ENCODE results near the gene IL19.

Gene IL19

GRCh38 chr1:206745301-206745700 lies 25.3 kb upstream of the IL19 start:
- no peaks in the 10 kb centered on the region for H3K27me3 ChIP-seq (ENCODE audit: insufficient read depth, low read length, poor library complexity)
- TF ChIP-seq CTCF (IDR thresholded peaks at IDR 0.05; ENCODE audit: borderline replicate concordance, extremely low read depth, low read length, poor library complexity, severe bottlenecking) (no peak), EZH2 (IDR thresholded peaks at IDR 0.05; ENCODE audit: borderline replicate concordance, low read depth, low read length, severe bottlenecking) (no peak)
- H3K36me3 ChIP-seq (ENCODE audit: insufficient read depth, low read length), result no peaks in the 10 kb centered on the region
- H2AFZ ChIP-seq (ENCODE audit: low read depth, low read length), result no peak overlapping the region
- DNase-seq, result no peak
- no peaks in the 10 kb centered on the region; the same call in 1 of the 2 replicates for H3K4me1 ChIP-seq (ENCODE audit: insufficient read depth, low read length)
- ATAC-seq (ENCODE audit: insufficient read depth, low read depth), result no peak
- H4K20me1 ChIP-seq (ENCODE audit: insufficient read depth, low read length), result no peaks in the 10 kb centered on the region
- H3K9me3 ChIP-seq (ENCODE audit: insufficient read depth, low read length, severe bottlenecking), result no peaks in the 10 kb centered on the region
- no peak overlapping the region for H3K4me3 ChIP-seq (ENCODE audit: low read depth in 1 of 2, low read length in 2 of 2)
- H3K4me2 ChIP-seq (ENCODE audit: insufficient read depth, low read length), result no peak overlapping the region
- no peak overlapping the region for H3K9ac ChIP-seq (ENCODE audit: low read depth, low read length)
- no peak overlapping the region for H3K27ac ChIP-seq (ENCODE audit: low read length)
- H3K79me2 ChIP-seq (ENCODE audit: insufficient read depth, low read length), result no peaks in the 10 kb centered on the region

- H3K27ac ChIP-seq (ENCODE audit: low read length), result no peak overlapping the region
- no peak overlapping the region for H3K9ac ChIP-seq (ENCODE audit: low read depth, low read length)
- H3K79me2 ChIP-seq (ENCODE audit: insufficient read depth, low read length), result no peaks in the 10 kb centered on the region
Measured at GRCh38 chr1:206748348-206749030, 22.1 kb upstream of the IL19 start.

GRCh38 chr1:206751891-206752290 lies 18.7 kb upstream of the IL19 start:
- H3K27me3 ChIP-seq (ENCODE audit: insufficient read depth, low read length, poor library complexity), result no peaks in the 10 kb centered on the region
- no peaks in the 10 kb centered on the region for H3K9me3 ChIP-seq (ENCODE audit: insufficient read depth, low read length, severe bottlenecking)
- TF ChIP-seq CTCF (IDR thresholded peaks at IDR 0.05; ENCODE audit: borderline replicate concordance, extremely low read depth, low read length, poor library complexity, severe bottlenecking) (no peak), EZH2 (IDR thresholded peaks at IDR 0.05; ENCODE audit: borderline replicate concordance, low read depth, low read length, severe bottlenecking) (no peak)
- peaks cover 12% of the 10 kb centered on the region for H3K4me1 ChIP-seq (ENCODE audit: insufficient read depth, low read length)
- H3K79me2 ChIP-seq (ENCODE audit: insufficient read depth, low read length), result no peaks in the 10 kb centered on the region
- ATAC-seq (ENCODE audit: insufficient read depth, low read depth) (no peak), DNase-seq (no peak)
- no peak overlapping the region for H3K9ac ChIP-seq (ENCODE audit: low read depth, low read length)
- no peak overlapping the region for H3K4me2 ChIP-seq (ENCODE audit: insufficient read depth, low read length)
- H3K27ac ChIP-seq (ENCODE audit: low read length), result no peak overlapping the region
- H2AFZ ChIP-seq (ENCODE audit: low read depth, low read length), result no peak overlapping the region
- no peak overlapping the region for H3K4me3 ChIP-seq (ENCODE audit: low read depth in 1 of 2, low read length in 2 of 2)
- no peaks in the 10 kb centered on the region for H3K36me3 ChIP-seq (ENCODE audit: insufficient read depth, low read length)
- no peaks in the 10 kb centered on the region for H4K20me1 ChIP-seq (ENCODE audit: insufficient read depth, low read length)

More at GRCh38 chr1:206748348-206749030, 22.1 kb upstream of the IL19 start:
- Histone ChIP-seq H3K36me3 (ENCODE audit: insufficient read depth, low read length) (no peaks in the 10 kb centered on the region), H3K4me2 (ENCODE audit: insufficient read depth, low read length) (no peak overlapping the region), H3K4me3 (ENCODE audit: low read depth in 1 of 2, low read length in 2 of 2) (no peak overlapping the region), H2AFZ (ENCODE audit: low read depth, low read length) (no peak overlapping the region), H3K27me3 (ENCODE audit: insufficient read depth, low read length, poor library complexity) (no peaks in the 10 kb centered on the region), H3K4me1 (ENCODE audit: insufficient read depth, low read length) (no peaks in the 10 kb centered on the region), H3K9me3 (ENCODE audit: insufficient read depth, low read length, severe bottlenecking) (no peaks in the 10 kb centered on the region), H4K20me1 (ENCODE audit: insufficient read depth, low read length) (no peaks in the 10 kb centered on the region)
- no peak for ATAC-seq (ENCODE audit: insufficient read depth, low read depth)
- DNase-seq, result no peak
- TF ChIP-seq CTCF (IDR thresholded peaks at IDR 0.05; ENCODE audit: borderline replicate concordance, extremely low read depth, low read length, poor library complexity, severe bottlenecking), result no peak
- no peak for TF ChIP-seq EZH2 (IDR thresholded peaks at IDR 0.05; ENCODE audit: borderline replicate concordance, low read depth, low read length, severe bottlenecking)
